Keratinocyte (primary cell): ENCODE results near the gene ADAMTS2. TPM values are rescaled to one million over a fixed set of nuclear protein-coding genes. Genes with fewer than 3 reads are reported as not detected.

Experiments used
- DNase-seq: peaks from one replicate; pipeline ENCODE4 v3.0.0-alpha.2; 2011; ENCODE audit warnings: low read depth, missing footprints, low spot score
- FAIRE-seq: peaks from 2 replicates; lab custom pipeline; 2011; peaks lifted over from hg19 to GRCh38; lab: Jason Lieb, UNC
- H2AFZ ChIP-seq: 2 replicates; pipeline ENCODE4 v1.6.0; 2012; ENCODE audit warnings: low read length, control low read depth, inconsistent platforms; ENCODE audit not compliant: control insufficient read depth
- H3K27ac ChIP-seq: 2 replicates; pipeline ENCODE4 v1.5.1; 2011; ENCODE audit warnings: low read length; ENCODE audit not compliant: control insufficient read depth, insufficient read depth
- H3K27me3 ChIP-seq: 3 replicates; pipeline ENCODE4 v1.6.0; 2011; ENCODE audit warnings: low read length; ENCODE audit not compliant: control insufficient read depth, insufficient read depth; ENCODE audit errors: extremely low read depth
- H3K36me3 ChIP-seq, 2 experiments: 2 replicates in 1 of 2; 3 replicates in 1 of 2; pipeline ENCODE4 v1.5.1; 2011; ENCODE audit warnings: low read length in 2 of 2, mild to moderate bottlenecking in 1 of 2; ENCODE audit not compliant: control insufficient read depth in 2 of 2, insufficient read depth in 2 of 2; ENCODE audit errors: extremely low read depth in 1 of 2
- H3K4me1 ChIP-seq: 3 replicates; pipeline ENCODE4 v1.5.1; 2011; ENCODE audit warnings: low read length; ENCODE audit not compliant: control insufficient read depth, insufficient read depth; ENCODE audit errors: extremely low read depth
- H3K4me2 ChIP-seq: 3 replicates; pipeline ENCODE4 v1.6.0; 2011; ENCODE audit warnings: low read depth, low read length; ENCODE audit not compliant: control insufficient read depth, insufficient read depth; ENCODE audit errors: extremely low read depth
- H3K4me3 ChIP-seq, 3 experiments: fragments of 200-600 bp in 1 of 3; sonication (generic) in 1 of 3; 2 replicates in 2 of 3; 3 replicates in 1 of 3; pipeline ENCODE4 v1.5.1; 2011 to 2016; ENCODE audit warnings: low read length in 3 of 3, mild to moderate bottlenecking in 3 of 3, control low read depth in 2 of 3, inconsistent platforms in 1 of 3, low read depth in 1 of 3, mixed read lengths in 1 of 3, mixed run types in 1 of 3, moderate library complexity in 1 of 3; ENCODE audit not compliant: control insufficient read depth in 2 of 3, insufficient read depth in 2 of 3; ENCODE audit errors: extremely low read depth in 1 of 3
- H3K79me2 ChIP-seq: 2 replicates; pipeline ENCODE4 v1.6.0; 2012; ENCODE audit warnings: low read length; ENCODE audit not compliant: control insufficient read depth, insufficient read depth
- H3K9ac ChIP-seq: 3 replicates; pipeline ENCODE4 v1.6.0; 2011; ENCODE audit warnings: low read length; ENCODE audit not compliant: control insufficient read depth, insufficient read depth; ENCODE audit errors: extremely low read depth
- H3K9me1 ChIP-seq: 3 replicates; pipeline ENCODE4 v1.6.0; 2011; ENCODE audit warnings: low read length; ENCODE audit not compliant: control insufficient read depth, insufficient read depth; ENCODE audit errors: extremely low read depth
- H3K9me3 ChIP-seq: 2 replicates; pipeline ENCODE4 v1.5.1; 2012; ENCODE audit warnings: low read depth, low read length; ENCODE audit not compliant: control insufficient read depth
- H4K20me1 ChIP-seq: 3 replicates; pipeline ENCODE4 v1.6.0; 2011; ENCODE audit warnings: low read length; ENCODE audit not compliant: control insufficient read depth, insufficient read depth; ENCODE audit errors: extremely low read depth
- CTCF ChIP-seq, 3 experiments: IDR thresholded peaks in 1 of 3; conservative IDR thresholded peaks in 1 of 3; optimal IDR thresholded peaks in 1 of 3; 2 replicates in 2 of 3; 3 replicates in 1 of 3; pipeline versions ENCODE3 to v1.5.1; 2011; ENCODE audit warnings: low read length in 3 of 3, mild to moderate bottlenecking in 3 of 3, moderate library complexity in 2 of 3, control low read depth in 1 of 3, inconsistent platforms in 1 of 3; ENCODE audit not compliant: insufficient read depth in 2 of 3; ENCODE audit errors: extremely low read depth in 1 of 3
- EZH2 ChIP-seq: IDR thresholded peaks from one replicate; pipeline ENCODE4 v1.6.1; 2012; ENCODE audit warnings: inconsistent platforms, mild to moderate bottlenecking, low read length, moderate library complexity
- dilution Hi-C: fragments of 300-500 bp; cut with MboI; formaldehyde crosslinking; loops from one replicate; pipeline ENCODE4 v1.7.0; 2020; ENCODE audit warnings: low sequenced_read_pairs; ENCODE audit not compliant: extremely low pct_ligation_motif_present
- polyA plus RNA-seq, 5 experiments: library from polyadenylated mRNA; depleted of rRNA in 3 of 5; stranded (reverse) in 3 of 5; stranded (forward) in 1 of 5; unstranded in 1 of 5; fragments of >200 nt; gene quantifications; 1 replicate in 1 of 5; 2 replicates in 3 of 5; 3 replicates in 1 of 5; pipeline versions ENCODE4 v1.2.1 to v1.2.3, GENCODE V29; 2011 to 2012; ENCODE audit warnings: missing spikeins in 2 of 5, low read depth in 1 of 5, low replicate concordance in 1 of 5

Gene ADAMTS2
- polyA plus RNA-seq, 1 donor (not counting 4 experiments of a cell fraction or from before 2014, with no cell fraction given): not detected

- peaks cover 7% of the 10 kb centered on the region for H3K9me3 ChIP-seq
- TF ChIP-seq EZH2 (no peak), CTCF (optimal IDR thresholded peaks at IDR 0.05 in 1 of 3, IDR thresholded peaks at IDR 0.05 in 1 of 3, conservative IDR thresholded peaks at IDR 0.05 in 1 of 3; ENCODE audit: extremely low read depth in 1 of 3, insufficient read depth in 2 of 3, low read length in 3 of 3) (no peak)
- FAIRE-seq: no peak
- DNase-seq: no peak
- no peak overlapping the region for H3K27ac ChIP-seq
- H3K79me2 ChIP-seq: no peaks in the 10 kb centered on the region
- no peak overlapping the region for H3K9ac ChIP-seq
- H3K36me3 ChIP-seq: no peaks in the 10 kb centered on the region
- no peak overlapping the region for H3K4me2 ChIP-seq
- H2AFZ ChIP-seq: no peak overlapping the region
- no peak overlapping the region for H3K4me3 ChIP-seq
- no peaks in the 10 kb centered on the region for H3K4me1 ChIP-seq
- H3K9me1 ChIP-seq: no peaks in the 10 kb centered on the region
- no peaks in the 10 kb centered on the region for H4K20me1 ChIP-seq
- no peaks in the 10 kb centered on the region for H3K27me3 ChIP-seq
- dilution Hi-C loops: no loop called here
Measured at GRCh38 chr5:179135441-179136215, 209.6 kb downstream of the ADAMTS2 start.

- Histone ChIP-seq H2AFZ (no peak overlapping the region), H3K4me3 (no peak overlapping the region), H3K4me2 (no peak overlapping the region), H3K79me2 (no peaks in the 10 kb centered on the region), H3K27me3 (no peaks in the 10 kb centered on the region), H3K9me1 (no peaks in the 10 kb centered on the region), H4K20me1 (no peaks in the 10 kb centered on the region), H3K36me3 (no peaks in the 10 kb centered on the region), H3K9me3 (peaks cover 7% of the 10 kb centered on the region), H3K27ac (no peak overlapping the region), H3K9ac (no peak overlapping the region), H3K4me1 (no peaks in the 10 kb centered on the region)
- dilution Hi-C loops: no loop called here
- DNase-seq (no peak), FAIRE-seq (no peak)
- no peak for TF ChIP-seq CTCF (optimal IDR thresholded peaks at IDR 0.05 in 1 of 3, IDR thresholded peaks at IDR 0.05 in 1 of 3, conservative IDR thresholded peaks at IDR 0.05 in 1 of 3; ENCODE audit: extremely low read depth in 1 of 3, insufficient read depth in 2 of 3, low read length in 3 of 3)
Measured at GRCh38 chr5:179135006-179135405, 210.3 kb downstream of the ADAMTS2 start.
